ENCODE results near the gene MLC1. TPM values are rescaled to one million over a fixed set of nuclear protein-coding genes. Genes with fewer than 3 reads are reported as not detected.
A peak's percentile ranks its signal among the peaks of the same experiment; 100 is the strongest.

The MLC1 gene
- total and polyA plus RNA-seq, 2 donors (not counting 1 experiment from before 2014, with no cell fraction given) = 0.34 TPM; not detected in 1

GRCh38 chr22:50030297-50031188, 54.7 kb downstream of the MLC1 start:
- peaks cover 16% of the 10 kb centered on the region for H3K4me1 Mint-ChIP-seq

More at GRCh38 chr22:50030297-50031188, 54.7 kb downstream of the MLC1 start:
- TF ChIP-seq EZH2 (IDR thresholded peaks at IDR 0.05; ENCODE audit: borderline replicate concordance, insufficient read depth, low read depth, low read length, poor library complexity, severe bottlenecking) = no peak
- TF ChIP-seq, protein P1, sequence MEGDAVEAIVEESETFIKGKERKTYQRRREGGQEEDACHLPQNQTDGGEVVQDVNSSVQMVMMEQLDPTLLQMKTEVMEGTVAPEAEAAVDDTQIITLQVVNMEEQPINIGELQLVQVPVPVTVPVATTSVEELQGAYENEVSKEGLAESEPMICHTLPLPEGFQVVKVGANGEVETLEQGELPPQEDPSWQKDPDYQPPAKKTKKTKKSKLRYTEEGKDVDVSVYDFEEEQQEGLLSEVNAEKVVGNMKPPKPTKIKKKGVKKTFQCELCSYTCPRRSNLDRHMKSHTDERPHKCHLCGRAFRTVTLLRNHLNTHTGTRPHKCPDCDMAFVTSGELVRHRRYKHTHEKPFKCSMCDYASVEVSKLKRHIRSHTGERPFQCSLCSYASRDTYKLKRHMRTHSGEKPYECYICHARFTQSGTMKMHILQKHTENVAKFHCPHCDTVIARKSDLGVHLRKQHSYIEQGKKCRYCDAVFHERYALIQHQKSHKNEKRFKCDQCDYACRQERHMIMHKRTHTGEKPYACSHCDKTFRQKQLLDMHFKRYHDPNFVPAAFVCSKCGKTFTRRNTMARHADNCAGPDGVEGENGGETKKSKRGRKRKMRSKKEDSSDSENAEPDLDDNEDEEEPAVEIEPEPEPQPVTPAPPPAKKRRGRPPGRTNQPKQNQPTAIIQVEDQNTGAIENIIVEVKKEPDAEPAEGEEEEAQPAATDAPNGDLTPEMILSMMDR (IDR thresholded peaks at IDR 0.05) = peak; percentile 92
- Histone ChIP-seq H3K9ac (ENCODE audit: low read length) (no peak overlapping the region), H3K27me3 (replicated peaks in 1 of 4; ENCODE audit: control extremely low read depth in 1 of 4, control insufficient read depth in 3 of 4, insufficient read depth in 4 of 4, low read length in 3 of 4) (peaks cover 0 to 13% (median 6%) of the 10 kb centered on the region in 4 experiments), H3K4me2 (replicated peaks; ENCODE audit: low read depth, low read length, poor library complexity, severe bottlenecking) (peak overlapping the region; percentile 79), H3K4me3 (ENCODE audit: control extremely low read depth in 1 of 5, extremely low read depth in 1 of 5, insufficient read depth in 1 of 5, low read depth in 2 of 5, low read length in 4 of 5) (peak overlapping the region in 3 of 5 experiments; percentile 20 to 35 (median 23)), H3K9me3 (ENCODE audit: control extremely low read depth in 1 of 3, control insufficient read depth in 2 of 3, insufficient read depth in 1 of 3, low read length in 2 of 3) (no peaks in the 10 kb centered on the region), H3K4me1 (ENCODE audit: control insufficient read depth in 2 of 2, insufficient read depth in 2 of 2, low read length in 2 of 2) (peaks cover 22 to 24% of the 10 kb centered on the region in 2 donors), H3K36me3 (replicated peaks in 1 of 2; ENCODE audit: control extremely low read depth in 1 of 2, control insufficient read depth in 1 of 2, extremely low read depth in 1 of 2, insufficient read depth in 2 of 2, low read length in 1 of 2) (no peaks in the 10 kb centered on the region), H4K20me1 (ENCODE audit: control insufficient read depth, insufficient read depth, low read length, poor library complexity, severe bottlenecking) (no peaks in the 10 kb centered on the region), H3K27ac (ENCODE audit: low read length in 2 of 2) (no peak overlapping the region), H2AFZ (ENCODE audit: insufficient read depth, low read depth, low read length, poor library complexity, severe bottlenecking) (peak overlapping the region; percentile 56), H3K79me2 (ENCODE audit: control insufficient read depth, insufficient read depth, low read length) (no peaks in the 10 kb centered on the region)
- ATAC-seq (ENCODE audit: low read depth) = peak; percentile 96
- peak; percentile 87 for DNase-seq
- Mint-ChIP-seq H3K4me3 (no peak overlapping the region), H3K9me3 (ENCODE audit: insufficient read depth) (no peaks in the 10 kb centered on the region), H3K27me3 (peaks cover 7% of the 10 kb centered on the region), H3K27ac (no peak overlapping the region)
- CTCF ChIA-PET = interaction anchor here (0.6 to 3.4 kb wide), 46 partner anchors 11 to 307 kb away, joined by 3 to 127 read pairs (median 4); partner anchors contain the start of genes ALG12, CRELD2 and MLC1
- intact Hi-C loops (cut with micrococcal nuclease) = loop anchor here (1.0 to 2.0 kb wide), 2 partner anchors 38 to 99 kb away; no protein-coding TSS in a partner anchor
- POLR2A ChIA-PET = interaction anchor here (0.5 to 2.8 kb wide), 7 partner anchors 34 to 263 kb away, joined by 3 to 20 read pairs (median 5); no protein-coding TSS in a partner anchor
- WGBS (ENCODE audit: insufficient coverage) = 22% methylated on average over 50 of the region's 52 CpGs
